ENCODE data around the gene ADAMTS3.

ADAMTS3 gene

GRCh38 chr4:72397314-72397713 lies 171.7 kb downstream of the ADAMTS3 start:
- Histone ChIP-seq H3K4ac (ENCODE audit: low read depth in 1 of 2, low read length in 2 of 2) (no peak overlapping the region), H3K23ac (ENCODE audit: low read length in 2 of 2) (no peak overlapping the region), H3K36me3 (ENCODE audit: control insufficient read depth in 1 of 2, insufficient read depth in 2 of 2, low read depth in 1 of 2, low read length in 2 of 2) (no peaks in the 10 kb centered on the region), H2BK12ac (ENCODE audit: low read length in 2 of 2) (no peak overlapping the region), H2AFZ (ENCODE audit: low read depth, low read length) (no peak overlapping the region), H3K9ac (ENCODE audit: low read length) (no peak overlapping the region), H3K27me3 (ENCODE audit: control insufficient read depth in 1 of 2, insufficient read depth in 1 of 2, low read length in 2 of 2) (no peaks in the 10 kb centered on the region), H2BK5ac (ENCODE audit: low read depth, low read length, poor library complexity, severe bottlenecking) (no peak overlapping the region), H3K4me3 (ENCODE audit: insufficient read depth in 1 of 2, low read depth in 1 of 2, low read length in 2 of 2) (no peak overlapping the region), H3K79me1 (replicated peaks; ENCODE audit: low read length, poor library complexity, severe bottlenecking) (no peaks in the 10 kb centered on the region), H2AK5ac (ENCODE audit: low read length, severe bottlenecking) (no peak overlapping the region), H3K4me1 (ENCODE audit: control insufficient read depth, insufficient read depth, low read depth, low read length) (no peaks in the 10 kb centered on the region), H2BK120ac (ENCODE audit: low read depth, low read length) (no peak overlapping the region), H3K4me2 (ENCODE audit: low read length, poor library complexity, severe bottlenecking) (no peak overlapping the region), H4K8ac (ENCODE audit: low read length) (no peak overlapping the region), H3K14ac (ENCODE audit: low read length in 2 of 2) (no peak overlapping the region), H2BK15ac (ENCODE audit: low read depth, poor library complexity, severe bottlenecking) (no peak overlapping the region), H4K91ac (ENCODE audit: low read length) (no peak overlapping the region), H3K18ac (ENCODE audit: low read depth in 1 of 2, low read length in 2 of 2) (no peak overlapping the region), H3K9me3 (ENCODE audit: control insufficient read depth, low read length) (no peaks in the 10 kb centered on the region), H3K27ac (ENCODE audit: low read length, poor library complexity, severe bottlenecking) (no peak overlapping the region)
- WGBS: 88% methylated on average over 5 of the region's 7 CpGs
- peak; percentile 9 for DNase-seq

DNA sequence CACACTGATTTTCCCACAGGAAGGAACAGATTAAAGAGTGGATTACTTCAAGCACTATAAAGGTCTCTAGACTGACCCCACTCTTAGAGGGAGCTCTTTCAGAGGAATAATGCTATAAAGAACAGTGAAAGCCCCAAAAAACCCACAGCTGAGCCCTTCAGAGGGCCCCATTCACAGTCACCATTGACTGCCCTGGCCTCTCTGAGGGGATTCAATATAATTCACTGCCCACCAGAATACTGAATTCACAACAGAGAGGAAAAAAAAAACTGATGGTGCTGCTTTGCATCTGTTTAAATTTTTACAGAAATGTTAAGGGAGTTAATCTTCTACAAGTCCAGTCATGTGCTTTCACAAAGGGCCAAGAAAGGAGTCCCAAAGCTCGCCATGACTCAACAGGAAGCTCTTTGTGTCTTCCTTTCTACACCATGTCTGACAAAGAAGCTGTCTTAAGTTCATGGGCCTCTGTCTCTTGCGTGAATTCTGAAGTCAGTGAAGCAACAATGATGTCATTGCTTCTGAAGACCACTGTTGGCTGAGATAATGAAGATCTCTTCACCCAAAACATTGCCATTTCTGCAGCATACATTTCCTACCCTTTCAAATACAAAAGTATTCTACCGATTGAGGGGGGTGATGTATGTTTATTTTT lies 174.9 kb downstream of the ADAMTS3 start:
- Histone ChIP-seq H2BK5ac (ENCODE audit: low read depth, low read length, poor library complexity, severe bottlenecking) (peak overlapping the region; percentile 38), H2BK12ac (ENCODE audit: low read length in 2 of 2) (no peak overlapping the region), H2AFZ (ENCODE audit: low read depth, low read length) (no peak overlapping the region), H3K4me2 (ENCODE audit: low read length, poor library complexity, severe bottlenecking) (peak overlapping the region; percentile 11), H2BK120ac (ENCODE audit: low read depth, low read length) (no peak overlapping the region), H3K9me3 (ENCODE audit: control insufficient read depth, low read length) (no peaks in the 10 kb centered on the region), H3K4me1 (ENCODE audit: control insufficient read depth, insufficient read depth, low read depth, low read length) (peaks cover 2% of the 10 kb centered on the region), H3K27ac (ENCODE audit: low read length, poor library complexity, severe bottlenecking) (peak overlapping the region; percentile 74), H3K4ac (ENCODE audit: low read depth in 1 of 2, low read length in 2 of 2) (no peak overlapping the region), H3K27me3 (ENCODE audit: control insufficient read depth in 1 of 2, insufficient read depth in 1 of 2, low read length in 2 of 2) (no peaks in the 10 kb centered on the region), H4K8ac (ENCODE audit: low read length) (no peak overlapping the region), H3K9ac (ENCODE audit: low read length) (no peak overlapping the region), H3K18ac (ENCODE audit: low read depth in 1 of 2, low read length in 2 of 2) (peak overlapping the region in 1 of 2 experiments; percentile 75), H3K14ac (ENCODE audit: low read length in 2 of 2) (no peak overlapping the region), H3K36me3 (ENCODE audit: control insufficient read depth in 1 of 2, insufficient read depth in 2 of 2, low read depth in 1 of 2, low read length in 2 of 2) (no peaks in the 10 kb centered on the region), H2AK5ac (ENCODE audit: low read length, severe bottlenecking) (peak overlapping the region; percentile 56), H3K23ac (ENCODE audit: low read length in 2 of 2) (no peak overlapping the region), H3K79me1 (replicated peaks; ENCODE audit: low read length, poor library complexity, severe bottlenecking) (no peaks in the 10 kb centered on the region), H4K91ac (ENCODE audit: low read length) (no peak overlapping the region), H3K4me3 (ENCODE audit: insufficient read depth in 1 of 2, low read depth in 1 of 2, low read length in 2 of 2) (no peak overlapping the region), H2BK15ac (ENCODE audit: low read depth, poor library complexity, severe bottlenecking) (no peak overlapping the region)
- DNase-seq: peak; percentile 49
- WGBS: 83% methylated on average over 1 of the region's 3 CpGs

- no peak overlapping the region for H3K4ac ChIP-seq (ENCODE audit: low read depth in 1 of 2, low read length in 2 of 2)
- H3K9me3 ChIP-seq (ENCODE audit: control insufficient read depth, low read length): no peaks in the 10 kb centered on the region
- DNase-seq: no peak
- no peaks in the 10 kb centered on the region for H3K27me3 ChIP-seq (ENCODE audit: control insufficient read depth in 1 of 2, insufficient read depth in 1 of 2, low read length in 2 of 2)
- no peak overlapping the region for H3K14ac ChIP-seq (ENCODE audit: low read length in 2 of 2)
- H2AFZ ChIP-seq (ENCODE audit: low read depth, low read length): no peak overlapping the region
- H2BK15ac ChIP-seq (ENCODE audit: low read depth, poor library complexity, severe bottlenecking): no peak overlapping the region
- peak overlapping the region; percentile 67 for H3K27ac ChIP-seq (ENCODE audit: low read length, poor library complexity, severe bottlenecking)
- 100% methylated on average over 1 of the region's 2 CpGs for WGBS
- H3K4me2 ChIP-seq (ENCODE audit: low read length, poor library complexity, severe bottlenecking): no peak overlapping the region
- peaks cover 3% of the 10 kb centered on the region for H3K4me1 ChIP-seq (ENCODE audit: control insufficient read depth, insufficient read depth, low read depth, low read length)
- no peak overlapping the region for H4K8ac ChIP-seq (ENCODE audit: low read length)
- H3K23ac ChIP-seq (ENCODE audit: low read length in 2 of 2): no peak overlapping the region
- H4K91ac ChIP-seq (ENCODE audit: low read length): no peak overlapping the region
- H2BK5ac ChIP-seq (ENCODE audit: low read depth, low read length, poor library complexity, severe bottlenecking): no peak overlapping the region
- no peak overlapping the region for H2BK120ac ChIP-seq (ENCODE audit: low read depth, low read length)
- no peak overlapping the region for H3K4me3 ChIP-seq (ENCODE audit: insufficient read depth in 1 of 2, low read depth in 1 of 2, low read length in 2 of 2)
- H2AK5ac ChIP-seq (ENCODE audit: low read length, severe bottlenecking): no peak overlapping the region
- H3K9ac ChIP-seq (ENCODE audit: low read length): no peak overlapping the region
- H3K18ac ChIP-seq (ENCODE audit: low read depth in 1 of 2, low read length in 2 of 2): no peak overlapping the region
- no peak overlapping the region for H2BK12ac ChIP-seq (ENCODE audit: low read length in 2 of 2)
- H3K36me3 ChIP-seq (ENCODE audit: control insufficient read depth in 1 of 2, insufficient read depth in 2 of 2, low read depth in 1 of 2, low read length in 2 of 2): no peaks in the 10 kb centered on the region
- peaks cover 2% of the 10 kb centered on the region for H3K79me1 ChIP-seq (replicated peaks; ENCODE audit: low read length, poor library complexity, severe bottlenecking)
Observed at GRCh38 chr4:72391281-72391680, 177.7 kb downstream of the ADAMTS3 start.

DNA sequence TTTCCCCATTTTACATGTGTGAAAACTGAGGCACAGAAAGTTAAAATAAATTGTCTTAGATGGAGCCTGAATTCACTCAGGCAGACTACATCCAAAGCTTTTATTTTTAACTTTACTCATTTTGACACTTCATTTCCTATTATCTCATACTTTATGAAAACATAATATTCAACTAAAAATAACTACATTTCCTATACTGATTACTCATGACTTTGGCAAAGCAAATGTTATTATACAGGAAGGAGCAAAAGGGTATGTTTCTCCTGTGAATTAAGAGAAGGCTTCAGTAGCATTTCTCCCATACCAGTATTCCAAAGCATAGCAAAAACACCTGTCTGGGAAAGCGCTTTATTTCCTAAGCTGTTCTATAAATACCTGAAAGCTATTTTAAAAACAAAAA lies 178.6 kb downstream of the ADAMTS3 start:
- Histone ChIP-seq H2BK12ac (ENCODE audit: low read length in 2 of 2) (no peak overlapping the region), H2BK5ac (ENCODE audit: low read depth, low read length, poor library complexity, severe bottlenecking) (no peak overlapping the region), H3K4ac (ENCODE audit: low read depth in 1 of 2, low read length in 2 of 2) (no peak overlapping the region), H2AK5ac (ENCODE audit: low read length, severe bottlenecking) (no peak overlapping the region), H3K4me1 (ENCODE audit: control insufficient read depth, insufficient read depth, low read depth, low read length) (peaks cover 3% of the 10 kb centered on the region), H3K36me3 (ENCODE audit: control insufficient read depth in 1 of 2, insufficient read depth in 2 of 2, low read depth in 1 of 2, low read length in 2 of 2) (no peaks in the 10 kb centered on the region), H3K27ac (ENCODE audit: low read length, poor library complexity, severe bottlenecking) (peak overlapping the region; percentile 40), H3K4me2 (ENCODE audit: low read length, poor library complexity, severe bottlenecking) (no peak overlapping the region), H3K27me3 (ENCODE audit: control insufficient read depth in 1 of 2, insufficient read depth in 1 of 2, low read length in 2 of 2) (no peaks in the 10 kb centered on the region), H3K9ac (ENCODE audit: low read length) (no peak overlapping the region), H2BK120ac (ENCODE audit: low read depth, low read length) (no peak overlapping the region), H3K14ac (ENCODE audit: low read length in 2 of 2) (no peak overlapping the region), H3K23ac (ENCODE audit: low read length in 2 of 2) (no peak overlapping the region), H3K79me1 (replicated peaks; ENCODE audit: low read length, poor library complexity, severe bottlenecking) (peaks cover 2% of the 10 kb centered on the region), H3K4me3 (ENCODE audit: insufficient read depth in 1 of 2, low read depth in 1 of 2, low read length in 2 of 2) (no peak overlapping the region), H3K18ac (ENCODE audit: low read depth in 1 of 2, low read length in 2 of 2) (no peak overlapping the region), H2BK15ac (ENCODE audit: low read depth, poor library complexity, severe bottlenecking) (no peak overlapping the region), H3K9me3 (ENCODE audit: control insufficient read depth, low read length) (no peaks in the 10 kb centered on the region), H2AFZ (ENCODE audit: low read depth, low read length) (no peak overlapping the region), H4K91ac (ENCODE audit: low read length) (no peak overlapping the region), H4K8ac (ENCODE audit: low read length) (no peak overlapping the region)
- DNase-seq: no peak
- WGBS: 96% methylated on average over 1 of the region's 1 CpG
